ENCODE results near the gene CEP72. TPM values are rescaled to one million over a fixed set of nuclear protein-coding genes. Genes with fewer than 3 reads are reported as not detected.

CEP72 gene
- total RNA-seq, 1 donor from 2014 or later, result 11.9 TPM

- TF ChIP-seq, protein P1, sequence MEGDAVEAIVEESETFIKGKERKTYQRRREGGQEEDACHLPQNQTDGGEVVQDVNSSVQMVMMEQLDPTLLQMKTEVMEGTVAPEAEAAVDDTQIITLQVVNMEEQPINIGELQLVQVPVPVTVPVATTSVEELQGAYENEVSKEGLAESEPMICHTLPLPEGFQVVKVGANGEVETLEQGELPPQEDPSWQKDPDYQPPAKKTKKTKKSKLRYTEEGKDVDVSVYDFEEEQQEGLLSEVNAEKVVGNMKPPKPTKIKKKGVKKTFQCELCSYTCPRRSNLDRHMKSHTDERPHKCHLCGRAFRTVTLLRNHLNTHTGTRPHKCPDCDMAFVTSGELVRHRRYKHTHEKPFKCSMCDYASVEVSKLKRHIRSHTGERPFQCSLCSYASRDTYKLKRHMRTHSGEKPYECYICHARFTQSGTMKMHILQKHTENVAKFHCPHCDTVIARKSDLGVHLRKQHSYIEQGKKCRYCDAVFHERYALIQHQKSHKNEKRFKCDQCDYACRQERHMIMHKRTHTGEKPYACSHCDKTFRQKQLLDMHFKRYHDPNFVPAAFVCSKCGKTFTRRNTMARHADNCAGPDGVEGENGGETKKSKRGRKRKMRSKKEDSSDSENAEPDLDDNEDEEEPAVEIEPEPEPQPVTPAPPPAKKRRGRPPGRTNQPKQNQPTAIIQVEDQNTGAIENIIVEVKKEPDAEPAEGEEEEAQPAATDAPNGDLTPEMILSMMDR (IDR thresholded peaks at IDR 0.05; ENCODE audit: unreplicated experiment), result no peak
- Mint-ChIP-seq H3K27me3 (ENCODE audit: unreplicated experiment) (peaks cover 7% of the 10 kb centered on the region), H3K4me1 (ENCODE audit: unreplicated experiment) (no peaks in the 10 kb centered on the region), H3K9me3 (ENCODE audit: unreplicated experiment) (no peaks in the 10 kb centered on the region), H3K27ac (ENCODE audit: unreplicated experiment) (no peak overlapping the region), H3K36me3 (ENCODE audit: low read depth, unreplicated experiment) (peaks cover 20% of the 10 kb centered on the region), H3K4me3 (ENCODE audit: unreplicated experiment) (no peak overlapping the region)
- no peak for DNase-seq (ENCODE audit: low spot score)
Measured at GRCh38 chr5:664343-664993, 52.3 kb downstream of the CEP72 start.

- DNase-seq (ENCODE audit: low spot score), result no peak
- Mint-ChIP-seq H3K4me3 (ENCODE audit: unreplicated experiment) (no peak overlapping the region), H3K4me1 (ENCODE audit: unreplicated experiment) (no peaks in the 10 kb centered on the region), H3K36me3 (ENCODE audit: low read depth, unreplicated experiment) (peaks cover 20% of the 10 kb centered on the region), H3K27me3 (ENCODE audit: unreplicated experiment) (peaks cover 7% of the 10 kb centered on the region), H3K9me3 (ENCODE audit: unreplicated experiment) (no peaks in the 10 kb centered on the region), H3K27ac (ENCODE audit: unreplicated experiment) (no peak overlapping the region)
- TF ChIP-seq, protein P1 (IDR thresholded peaks at IDR 0.05; ENCODE audit: unreplicated experiment), result no peak
Measured at GRCh38 chr5:664994-665360, 52.8 kb downstream of the CEP72 start.

- H3K27ac Mint-ChIP-seq (ENCODE audit: unreplicated experiment), result no peak overlapping the region
- TF ChIP-seq, protein P1 (IDR thresholded peaks at IDR 0.05; ENCODE audit: unreplicated experiment), result no peak
- H3K4me1 Mint-ChIP-seq (ENCODE audit: unreplicated experiment), result no peaks in the 10 kb centered on the region
- peaks cover 7% of the 10 kb centered on the region for H3K27me3 Mint-ChIP-seq (ENCODE audit: unreplicated experiment)
- peaks cover 16% of the 10 kb centered on the region for H3K36me3 Mint-ChIP-seq (ENCODE audit: low read depth, unreplicated experiment)
- H3K9me3 Mint-ChIP-seq (ENCODE audit: unreplicated experiment), result no peaks in the 10 kb centered on the region
- no peak overlapping the region for H3K4me3 Mint-ChIP-seq (ENCODE audit: unreplicated experiment)
- no peak for DNase-seq (ENCODE audit: low spot score)
Measured at GRCh38 chr5:665541-665955, 53.4 kb downstream of the CEP72 start.

DNA sequence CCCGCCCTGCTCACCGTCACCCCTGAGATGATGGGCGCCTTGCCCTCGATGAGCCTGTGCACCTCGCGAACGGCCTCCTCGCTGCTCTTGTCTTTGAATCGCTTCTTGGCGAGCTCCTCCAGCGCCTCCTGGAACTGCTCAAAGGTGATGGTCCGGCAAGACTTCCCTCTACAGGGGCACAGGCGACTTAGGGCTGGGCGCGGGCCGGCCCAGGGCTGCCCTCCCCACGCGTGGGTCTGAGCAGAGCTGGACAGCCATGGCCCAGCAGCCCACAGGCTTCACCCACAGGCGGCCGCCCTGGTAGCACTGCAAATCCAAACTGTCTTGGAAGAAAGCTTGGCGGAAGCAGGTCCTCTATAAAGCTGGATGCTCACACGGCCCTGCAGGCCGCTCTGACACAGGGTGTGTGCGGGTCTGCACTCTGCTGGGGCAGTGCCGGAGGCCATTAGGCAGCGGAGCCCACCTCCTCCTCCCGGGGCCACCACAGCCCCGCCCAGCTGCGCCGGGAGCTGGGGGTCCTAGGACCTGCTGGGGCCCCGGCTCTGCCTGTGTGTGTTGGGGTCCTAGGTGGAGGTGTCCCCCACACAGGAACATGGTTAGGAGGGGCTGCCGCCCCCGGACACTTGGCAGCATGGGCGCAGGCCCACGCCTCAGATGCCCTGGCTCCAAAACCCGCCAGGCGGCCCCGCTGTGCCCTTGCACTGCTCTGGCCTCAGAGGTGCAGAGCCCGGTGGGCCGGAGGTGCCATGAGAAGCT lies 54.0 kb downstream of the CEP72 start:
- Mint-ChIP-seq H3K9me3 (ENCODE audit: unreplicated experiment) (no peaks in the 10 kb centered on the region), H3K4me3 (ENCODE audit: unreplicated experiment) (no peak overlapping the region), H3K4me1 (ENCODE audit: unreplicated experiment) (no peaks in the 10 kb centered on the region), H3K36me3 (ENCODE audit: low read depth, unreplicated experiment) (peaks cover 14% of the 10 kb centered on the region), H3K27me3 (ENCODE audit: unreplicated experiment) (peaks cover 5% of the 10 kb centered on the region), H3K27ac (ENCODE audit: unreplicated experiment) (no peak overlapping the region)
- DNase-seq (ENCODE audit: low spot score), result no peak
- TF ChIP-seq, protein P1 (IDR thresholded peaks at IDR 0.05; ENCODE audit: unreplicated experiment), result no peak

All from endothelial cell (in vitro differentiated cells).